H9 (cell line): ENCODE results near the gene ELAC2. TPM values are rescaled to one million over a fixed set of nuclear protein-coding genes. Genes with fewer than 3 reads are reported as not detected.

Experiments
- DNase-seq: peaks from one replicate; pipeline ENCODE4 v3.0.0-alpha.2; 2017
- H2AFZ ChIP-seq: one replicate; pipeline ENCODE4 v1.6.1; 2013; ENCODE audit warnings: mild to moderate bottlenecking, low read length, control low read depth, moderate library complexity
- H2AK5ac ChIP-seq: 2 replicates; pipeline ENCODE4 v1.6.1; 2013; ENCODE audit warnings: low read length, control low read depth, mixed read lengths; ENCODE audit not compliant: insufficient read length
- H2BK120ac ChIP-seq: one replicate; pipeline ENCODE4 v1.6.1; 2013; ENCODE audit warnings: low read depth, mild to moderate bottlenecking, low read length, control low read depth, inconsistent platforms; ENCODE audit not compliant: poor library complexity, severe bottlenecking
- H2BK12ac ChIP-seq: 2 replicates; pipeline ENCODE4 v1.6.1; 2013; ENCODE audit warnings: low read length, control low read depth, mixed read lengths, low read depth; ENCODE audit not compliant: insufficient read length
- H2BK15ac ChIP-seq: 2 replicates; pipeline ENCODE4 v1.6.1; 2013; ENCODE audit warnings: low read depth, low read length, control low read depth
- H2BK20ac ChIP-seq: one replicate; pipeline ENCODE4 v1.6.1; 2013; ENCODE audit warnings: low read depth, mild to moderate bottlenecking, low read length, control low read depth, inconsistent platforms; ENCODE audit not compliant: poor library complexity, severe bottlenecking
- H2BK5ac ChIP-seq: 2 replicates; pipeline ENCODE4 v1.6.1; 2013; ENCODE audit warnings: low read length, control low read depth, mixed read lengths; ENCODE audit not compliant: insufficient read length
- H3K14ac ChIP-seq: 2 replicates; pipeline ENCODE4 v1.6.1; 2013; ENCODE audit warnings: low read length, control low read depth; ENCODE audit not compliant: insufficient read depth
- H3K18ac ChIP-seq: 2 replicates; pipeline ENCODE4 v1.6.1; 2013; ENCODE audit warnings: low read depth, mild to moderate bottlenecking, mixed read lengths, low read length, control low read depth; ENCODE audit not compliant: insufficient read length
- H3K23ac ChIP-seq: 2 replicates; pipeline ENCODE4 v1.6.1; 2013; ENCODE audit warnings: low read length, control low read depth, mixed read lengths, low read depth; ENCODE audit not compliant: insufficient read length
- H3K23me2 ChIP-seq: 2 replicates; pipeline ENCODE4 v1.6.1; 2013; ENCODE audit warnings: low read depth, mild to moderate bottlenecking, mixed read lengths, low read length, control low read depth; ENCODE audit not compliant: insufficient read length, poor library complexity, severe bottlenecking
- H3K27ac ChIP-seq: 2 replicates; pipeline ENCODE4 v1.5.1; 2013; ENCODE audit warnings: low read length, control low read depth, mixed read lengths, low read depth; ENCODE audit not compliant: insufficient read length
- H3K27me3 ChIP-seq: 2 replicates; pipeline ENCODE4 v1.6.1; 2013; ENCODE audit warnings: low read length, control low read depth, inconsistent platforms; ENCODE audit not compliant: insufficient read depth
- H3K4ac ChIP-seq: 2 replicates; pipeline ENCODE4 v1.6.1; 2013; ENCODE audit warnings: low read depth, mild to moderate bottlenecking, control low read depth, inconsistent platforms, low read length, moderate library complexity
- H3K4me1 ChIP-seq: 2 replicates; pipeline ENCODE4 v1.6.1; 2013; ENCODE audit warnings: low read length, control low read depth, inconsistent platforms; ENCODE audit not compliant: insufficient read depth
- H3K4me2 ChIP-seq: 2 replicates; pipeline ENCODE4 v1.6.1; 2013; ENCODE audit warnings: low read length, control low read depth, mixed read lengths; ENCODE audit not compliant: insufficient read length, insufficient read depth
- H3K56ac ChIP-seq: 2 replicates; pipeline ENCODE4 v1.6.1; 2013; ENCODE audit warnings: low read depth, mild to moderate bottlenecking, mixed read lengths, low read length, control low read depth; ENCODE audit not compliant: insufficient read length
- H3K79me1 ChIP-seq: 2 replicates; pipeline ENCODE4 v1.6.1; 2013; ENCODE audit warnings: low read depth, mild to moderate bottlenecking, moderate library complexity, low read length, control low read depth, inconsistent platforms; ENCODE audit not compliant: insufficient read depth, poor library complexity, severe bottlenecking
- H3K79me2 ChIP-seq: 2 replicates; pipeline ENCODE4 v1.6.1; 2013; ENCODE audit warnings: low read length, control low read depth, inconsistent platforms; ENCODE audit not compliant: insufficient read depth
- H3K9ac ChIP-seq: 2 replicates; pipeline ENCODE4 v1.6.1; 2013; ENCODE audit warnings: low read length, control low read depth, mixed read lengths; ENCODE audit not compliant: insufficient read length; ENCODE audit errors: extremely low read depth
- H3K9me3 ChIP-seq: one replicate; pipeline ENCODE4 v1.6.1; 2013; ENCODE audit warnings: low read depth, low read length, inconsistent platforms; ENCODE audit not compliant: control insufficient read depth
- H3T11ph ChIP-seq: one replicate; pipeline ENCODE4 v1.6.1; 2013; ENCODE audit warnings: mild to moderate bottlenecking, low read length, control low read depth, inconsistent platforms
- H4K20me1 ChIP-seq: one replicate; pipeline ENCODE4 v1.6.1; 2013; ENCODE audit not compliant: control insufficient read depth, insufficient read length, insufficient read depth
- H4K5ac ChIP-seq: 2 replicates; pipeline ENCODE4 v1.6.1; 2013; ENCODE audit warnings: low read depth, mild to moderate bottlenecking, mixed read lengths, low read length, control low read depth; ENCODE audit not compliant: insufficient read length
- H4K8ac ChIP-seq: replicated peaks from 2 replicates; pipeline ENCODE4 v1.6.1; 2013; ENCODE audit warnings: low read length, control low read depth, mixed read lengths, low read depth; ENCODE audit not compliant: insufficient read length
- H4K91ac ChIP-seq: 2 replicates; pipeline ENCODE4 v1.6.1; 2013; ENCODE audit warnings: low read depth, mild to moderate bottlenecking, moderate library complexity, mixed read lengths, low read length, control low read depth; ENCODE audit not compliant: insufficient read length
- H3K27ac Mint-ChIP-seq, 3 experiments: 2 replicates in 2 of 3; 3 replicates in 1 of 3; pipeline ENCODE4 v1.8.0; 2020 to 2021; ENCODE audit warnings: mixed read lengths in 3 of 3, mild to moderate bottlenecking in 1 of 3, moderate library complexity in 1 of 3
- H3K27me3 Mint-ChIP-seq: 2 replicates; pipeline ENCODE4 v1.8.0; 2021; ENCODE audit warnings: low read depth, mild to moderate bottlenecking, moderate library complexity, mixed read lengths
- H3K36me3 Mint-ChIP-seq, 3 experiments: 2 replicates in 2 of 3; 3 replicates in 1 of 3; pipeline ENCODE4 v1.8.0; 2020 to 2021; ENCODE audit warnings: low read depth in 3 of 3, mixed read lengths in 3 of 3; ENCODE audit not compliant: insufficient read depth in 1 of 3
- H3K4me1 Mint-ChIP-seq, 2 experiments: 2 replicates each; pipeline ENCODE4 v1.8.0; 2020; ENCODE audit warnings: mixed read lengths in 2 of 2
- H3K4me3 Mint-ChIP-seq, 2 experiments: 2 replicates in 1 of 2; 3 replicates in 1 of 2; pipeline ENCODE4 v1.8.0; 2020 to 2021; ENCODE audit warnings: mild to moderate bottlenecking in 2 of 2, mixed read lengths in 2 of 2, moderate library complexity in 1 of 2
- H3K9me3 Mint-ChIP-seq, 2 experiments: 2 replicates in 1 of 2; 3 replicates in 1 of 2; pipeline ENCODE4 v1.8.0; 2020; ENCODE audit warnings: mild to moderate bottlenecking in 2 of 2, mixed read lengths in 2 of 2, moderate library complexity in 1 of 2
- WGBS: extraction: QIAGEN DNeasy Blood & Tissue Kit; methylation state at CpG from one replicate; pipeline ENCODE4 v1.1.7; 2013; ENCODE audit warnings: missing lambda C conversion rate, low lambda C conversion rate, mixed read lengths; ENCODE audit not compliant: insufficient read length; ENCODE audit errors: extremely low coverage; 5-methylcytosine and 5-hydroxymethylcytosine counted together
- total RNA-seq: library from RNA; stranded (reverse); gene quantifications from 2 replicates; pipeline ENCODE4 v1.2.1, GENCODE V29; 2021
- TF ChIP-seq, protein P1 (sequence below): fragments of 200-600 bp; sonication (generic); conservative IDR thresholded peaks from 3 replicates; pipeline ENCODE4 v1.8.0; 2021; ENCODE audit warnings: antibody characterized with exemption, mild to moderate bottlenecking

Gene ELAC2
- total RNA-seq, 1 experiment from 2014 or later: 90.7 TPM

DNA sequence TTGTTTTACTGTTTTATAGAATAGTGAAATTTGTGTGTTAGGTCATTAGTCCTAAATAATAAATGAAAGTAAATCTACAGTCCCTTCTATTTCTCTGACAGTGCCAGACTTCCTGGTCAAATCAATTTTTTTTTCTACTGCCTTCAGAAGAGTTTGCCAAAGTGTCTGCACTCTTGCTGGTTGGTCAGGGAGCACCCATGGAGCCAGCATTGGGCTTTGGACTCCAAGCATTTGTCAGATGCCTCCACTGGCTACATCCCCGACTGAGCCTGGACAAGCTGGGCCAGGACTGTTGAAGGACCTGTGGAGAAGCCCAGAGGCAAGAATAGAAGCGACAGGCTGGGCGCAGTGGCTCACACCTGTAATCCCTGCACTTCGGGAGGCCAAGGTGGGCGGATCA is 53.7 kb downstream of the ELAC2 start:
- H3K4me1 Mint-ChIP-seq: peaks cover 6 to 10% of the 10 kb centered on the region in 2 experiments
- no peak overlapping the region for H3K9ac ChIP-seq
- H2BK15ac ChIP-seq: no peak overlapping the region
- no peak overlapping the region for H2AK5ac ChIP-seq
- no peak overlapping the region for H3K27ac ChIP-seq
- H2BK5ac ChIP-seq: no peak overlapping the region
- H2AFZ ChIP-seq: no peak overlapping the region
- no peak overlapping the region for H3K4me3 Mint-ChIP-seq
- no peak overlapping the region; a peak in 1 of 7 replicates for H3K27ac Mint-ChIP-seq
- no peak overlapping the region for H4K8ac ChIP-seq
- H3K23me2 ChIP-seq: no peaks in the 10 kb centered on the region
- H3K27me3 ChIP-seq: no peaks in the 10 kb centered on the region
- H3K23ac ChIP-seq: no peak overlapping the region
- H3K36me3 Mint-ChIP-seq: peaks cover 0 to 18% (median 13%) of the 10 kb centered on the region in 3 experiments
- no peak overlapping the region for H3T11ph ChIP-seq
- H3K79me2 ChIP-seq: no peaks in the 10 kb centered on the region
- H2BK120ac ChIP-seq: no peak overlapping the region
- H3K18ac ChIP-seq: no peak overlapping the region
- no peak overlapping the region for H4K91ac ChIP-seq
- WGBS: no CpG with 5 or more reads among the region's 5 CpGs
- TF ChIP-seq, protein P1, sequence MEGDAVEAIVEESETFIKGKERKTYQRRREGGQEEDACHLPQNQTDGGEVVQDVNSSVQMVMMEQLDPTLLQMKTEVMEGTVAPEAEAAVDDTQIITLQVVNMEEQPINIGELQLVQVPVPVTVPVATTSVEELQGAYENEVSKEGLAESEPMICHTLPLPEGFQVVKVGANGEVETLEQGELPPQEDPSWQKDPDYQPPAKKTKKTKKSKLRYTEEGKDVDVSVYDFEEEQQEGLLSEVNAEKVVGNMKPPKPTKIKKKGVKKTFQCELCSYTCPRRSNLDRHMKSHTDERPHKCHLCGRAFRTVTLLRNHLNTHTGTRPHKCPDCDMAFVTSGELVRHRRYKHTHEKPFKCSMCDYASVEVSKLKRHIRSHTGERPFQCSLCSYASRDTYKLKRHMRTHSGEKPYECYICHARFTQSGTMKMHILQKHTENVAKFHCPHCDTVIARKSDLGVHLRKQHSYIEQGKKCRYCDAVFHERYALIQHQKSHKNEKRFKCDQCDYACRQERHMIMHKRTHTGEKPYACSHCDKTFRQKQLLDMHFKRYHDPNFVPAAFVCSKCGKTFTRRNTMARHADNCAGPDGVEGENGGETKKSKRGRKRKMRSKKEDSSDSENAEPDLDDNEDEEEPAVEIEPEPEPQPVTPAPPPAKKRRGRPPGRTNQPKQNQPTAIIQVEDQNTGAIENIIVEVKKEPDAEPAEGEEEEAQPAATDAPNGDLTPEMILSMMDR: no peak
- H4K5ac ChIP-seq: no peak overlapping the region
- H3K27me3 Mint-ChIP-seq: no peaks in the 10 kb centered on the region
- no peak overlapping the region for H3K56ac ChIP-seq
- H3K9me3 ChIP-seq: no peaks in the 10 kb centered on the region
- no peaks in the 10 kb centered on the region; a peak in 1 of 5 replicates for H3K9me3 Mint-ChIP-seq
- no peak overlapping the region for H2BK12ac ChIP-seq
- no peak overlapping the region for H2BK20ac ChIP-seq
- 0 out of 2 replicates have a peak, but pooled peaks cover 4% of the 10 kb centered on the region for H3K4me1 ChIP-seq
- no peaks in the 10 kb centered on the region for H3K79me1 ChIP-seq
- H3K4ac ChIP-seq: no peak overlapping the region
- H3K4me2 ChIP-seq: no peak overlapping the region
- DNase-seq: no peak
- H3K14ac ChIP-seq: no peak overlapping the region
- H4K20me1 ChIP-seq: no peaks in the 10 kb centered on the region
